Loucy (cell line): Measurements from ENCODE around the gene KRTAP10-10.

ENCODE experiments used
- EZH2phosphoT487 ChIP-seq: fragments of 200-600 bp; IDR thresholded peaks from 2 replicates; pipeline ENCODE4 v1.6.1; 2018; ENCODE audit warnings: antibody characterized with exemption, mild to moderate bottlenecking, moderate library complexity, borderline replicate concordance
- TF ChIP-seq, protein P1 (sequence below): fragments of 200-600 bp; sonication (generic); conservative IDR thresholded peaks from 2 replicates; pipeline ENCODE4 v1.5.1; 2014; ENCODE audit warnings: mild to moderate bottlenecking, antibody characterized with exemption, low read length

GRCh38 chr21:44612669-44613229 lies 24.4 kb upstream of the KRTAP10-10 start:
- TF ChIP-seq, protein P1, sequence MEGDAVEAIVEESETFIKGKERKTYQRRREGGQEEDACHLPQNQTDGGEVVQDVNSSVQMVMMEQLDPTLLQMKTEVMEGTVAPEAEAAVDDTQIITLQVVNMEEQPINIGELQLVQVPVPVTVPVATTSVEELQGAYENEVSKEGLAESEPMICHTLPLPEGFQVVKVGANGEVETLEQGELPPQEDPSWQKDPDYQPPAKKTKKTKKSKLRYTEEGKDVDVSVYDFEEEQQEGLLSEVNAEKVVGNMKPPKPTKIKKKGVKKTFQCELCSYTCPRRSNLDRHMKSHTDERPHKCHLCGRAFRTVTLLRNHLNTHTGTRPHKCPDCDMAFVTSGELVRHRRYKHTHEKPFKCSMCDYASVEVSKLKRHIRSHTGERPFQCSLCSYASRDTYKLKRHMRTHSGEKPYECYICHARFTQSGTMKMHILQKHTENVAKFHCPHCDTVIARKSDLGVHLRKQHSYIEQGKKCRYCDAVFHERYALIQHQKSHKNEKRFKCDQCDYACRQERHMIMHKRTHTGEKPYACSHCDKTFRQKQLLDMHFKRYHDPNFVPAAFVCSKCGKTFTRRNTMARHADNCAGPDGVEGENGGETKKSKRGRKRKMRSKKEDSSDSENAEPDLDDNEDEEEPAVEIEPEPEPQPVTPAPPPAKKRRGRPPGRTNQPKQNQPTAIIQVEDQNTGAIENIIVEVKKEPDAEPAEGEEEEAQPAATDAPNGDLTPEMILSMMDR, result no peak
- no peak for TF ChIP-seq EZH2phosphoT487
